IPS DF 6.9 (cell line): ENCODE results near the gene FBXL13.

ENCODE experiments used
- DNase-seq: peaks from one replicate; pipeline ENCODE4 v3.0.0-alpha.2; 2013; ENCODE audit warnings: low read depth, low spot score
- H3K27ac ChIP-seq: one replicate; pipeline ENCODE4 v1.5.1; 2013; ENCODE audit warnings: low read length, control low read depth
- H3K27me3 ChIP-seq: 2 replicates; pipeline ENCODE4 v1.6.1; 2013; ENCODE audit warnings: mild to moderate bottlenecking, low read length; ENCODE audit not compliant: control insufficient read depth, insufficient read depth
- H3K36me3 ChIP-seq: 2 replicates; pipeline ENCODE4 v1.6.1; 2013; ENCODE audit warnings: low read length; ENCODE audit not compliant: control insufficient read depth, insufficient read depth
- H3K4me1 ChIP-seq: 2 replicates; pipeline ENCODE4 v1.6.1; 2013; ENCODE audit warnings: low read length; ENCODE audit not compliant: control insufficient read depth, insufficient read depth
- H3K4me3 ChIP-seq: 2 replicates; pipeline ENCODE4 v1.5.1; 2013; ENCODE audit warnings: mild to moderate bottlenecking, low read length
- H3K9me3 ChIP-seq: 2 replicates; pipeline ENCODE4 v1.6.1; 2013; ENCODE audit warnings: low read length, inconsistent platforms; ENCODE audit not compliant: control insufficient read depth, insufficient read depth
- WGBS: extraction: QIAGEN DNeasy Blood & Tissue Kit; methylation state at CpG from one replicate; pipeline ENCODE4 v1.1.7; 2013; ENCODE audit warnings: mixed read lengths, missing lambda C conversion rate; ENCODE audit not compliant: insufficient read length, insufficient coverage; 5-methylcytosine and 5-hydroxymethylcytosine counted together

The FBXL13 gene

GRCh38 chr7:102883098-102883860, 191.3 kb downstream of the FBXL13 start:
- Histone ChIP-seq H3K27me3 (no peaks in the 10 kb centered on the region), H3K4me3 (no peak overlapping the region), H3K4me1 (no peaks in the 10 kb centered on the region), H3K36me3 (no peaks in the 10 kb centered on the region), H3K9me3 (no peaks in the 10 kb centered on the region), H3K27ac (no peak overlapping the region)
- WGBS = no CpG with 5 or more reads among the region's 6 CpGs
- DNase-seq = no peak

GRCh38 chr7:102875700-102876295, 198.8 kb downstream of the FBXL13 start:
- H3K27ac ChIP-seq = no peak overlapping the region
- H3K27me3 ChIP-seq = 0 out of 2 replicates have a peak, but pooled peaks cover 1% of the 10 kb centered on the region
- H3K9me3 ChIP-seq = no peaks in the 10 kb centered on the region
- H3K4me3 ChIP-seq = no peak overlapping the region
- no peaks in the 10 kb centered on the region for H3K4me1 ChIP-seq
- H3K36me3 ChIP-seq = no peaks in the 10 kb centered on the region
- DNase-seq = no peak
- no CpG with 5 or more reads among the region's 3 CpGs for WGBS

- no peaks in the 10 kb centered on the region for H3K9me3 ChIP-seq
- H3K4me1 ChIP-seq = no peaks in the 10 kb centered on the region
- no peaks in the 10 kb centered on the region for H3K36me3 ChIP-seq
- WGBS = no CpG with 5 or more reads among the region's 1 CpG
- DNase-seq = no peak
- H3K4me3 ChIP-seq = no peak overlapping the region
- 0 out of 2 replicates have a peak, but pooled peaks cover 1% of the 10 kb centered on the region for H3K27me3 ChIP-seq
- H3K27ac ChIP-seq = no peak overlapping the region
Measured at GRCh38 chr7:102874966-102875365, 199.6 kb downstream of the FBXL13 start.

GRCh38 chr7:102874166-102874829, 200.3 kb downstream of the FBXL13 start:
- no peak overlapping the region for H3K27ac ChIP-seq
- H3K9me3 ChIP-seq = no peaks in the 10 kb centered on the region
- H3K4me1 ChIP-seq = no peaks in the 10 kb centered on the region
- DNase-seq = no peak
- no peaks in the 10 kb centered on the region for H3K36me3 ChIP-seq
- H3K4me3 ChIP-seq = no peak overlapping the region
- WGBS = no CpG with 5 or more reads among the region's 5 CpGs
- H3K27me3 ChIP-seq = 0 out of 2 replicates have a peak, but pooled peaks cover 1% of the 10 kb centered on the region

GRCh38 chr7:102873470-102874165, 201.0 kb downstream of the FBXL13 start:
- DNase-seq = no peak
- WGBS = no CpG with 5 or more reads among the region's 4 CpGs
- Histone ChIP-seq H3K9me3 (no peaks in the 10 kb centered on the region), H3K27me3 (0 out of 2 replicates have a peak, but pooled peaks cover 1% of the 10 kb centered on the region), H3K4me1 (no peaks in the 10 kb centered on the region), H3K36me3 (no peaks in the 10 kb centered on the region), H3K4me3 (no peak overlapping the region), H3K27ac (no peak overlapping the region)

GRCh38 chr7:102872460-102872859, 202.1 kb downstream of the FBXL13 start:
- Histone ChIP-seq H3K4me3 (no peak overlapping the region), H3K36me3 (no peaks in the 10 kb centered on the region), H3K27me3 (0 out of 2 replicates have a peak, but pooled peaks cover 1% of the 10 kb centered on the region), H3K4me1 (no peaks in the 10 kb centered on the region), H3K27ac (no peak overlapping the region), H3K9me3 (no peaks in the 10 kb centered on the region)
- no CpG with 5 or more reads among the region's 2 CpGs for WGBS
- no peak for DNase-seq

- Histone ChIP-seq H3K4me1 (no peaks in the 10 kb centered on the region), H3K4me3 (no peak overlapping the region), H3K9me3 (no peaks in the 10 kb centered on the region), H3K27ac (no peak overlapping the region), H3K27me3 (0 out of 2 replicates have a peak, but pooled peaks cover 1% of the 10 kb centered on the region), H3K36me3 (no peaks in the 10 kb centered on the region)
- no CpG with 5 or more reads among the region's 5 CpGs for WGBS
- DNase-seq = no peak
Measured at GRCh38 chr7:102869195-102869594, 205.4 kb downstream of the FBXL13 start.

- Histone ChIP-seq H3K36me3 (no peaks in the 10 kb centered on the region), H3K4me1 (no peaks in the 10 kb centered on the region), H3K27me3 (no peaks in the 10 kb centered on the region), H3K27ac (no peak overlapping the region), H3K9me3 (no peaks in the 10 kb centered on the region), H3K4me3 (no peak overlapping the region)
- no peak for DNase-seq
- no CpG with 5 or more reads among the region's 3 CpGs for WGBS
Measured at GRCh38 chr7:102866535-102867215, 207.9 kb downstream of the FBXL13 start.

GRCh38 chr7:102864958-102865357, 209.6 kb downstream of the FBXL13 start:
- no peaks in the 10 kb centered on the region for H3K4me1 ChIP-seq
- H3K9me3 ChIP-seq = no peaks in the 10 kb centered on the region
- DNase-seq = no peak
- no peak overlapping the region for H3K27ac ChIP-seq
- H3K36me3 ChIP-seq = no peaks in the 10 kb centered on the region
- no peaks in the 10 kb centered on the region for H3K27me3 ChIP-seq
- H3K4me3 ChIP-seq = no peak overlapping the region
- no CpG with 5 or more reads among the region's 2 CpGs for WGBS
